Measurements from ENCODE around the gene STUB1.
A peak's percentile ranks its signal among the peaks of the same experiment; 100 is the strongest.

Gene STUB1

DNA sequence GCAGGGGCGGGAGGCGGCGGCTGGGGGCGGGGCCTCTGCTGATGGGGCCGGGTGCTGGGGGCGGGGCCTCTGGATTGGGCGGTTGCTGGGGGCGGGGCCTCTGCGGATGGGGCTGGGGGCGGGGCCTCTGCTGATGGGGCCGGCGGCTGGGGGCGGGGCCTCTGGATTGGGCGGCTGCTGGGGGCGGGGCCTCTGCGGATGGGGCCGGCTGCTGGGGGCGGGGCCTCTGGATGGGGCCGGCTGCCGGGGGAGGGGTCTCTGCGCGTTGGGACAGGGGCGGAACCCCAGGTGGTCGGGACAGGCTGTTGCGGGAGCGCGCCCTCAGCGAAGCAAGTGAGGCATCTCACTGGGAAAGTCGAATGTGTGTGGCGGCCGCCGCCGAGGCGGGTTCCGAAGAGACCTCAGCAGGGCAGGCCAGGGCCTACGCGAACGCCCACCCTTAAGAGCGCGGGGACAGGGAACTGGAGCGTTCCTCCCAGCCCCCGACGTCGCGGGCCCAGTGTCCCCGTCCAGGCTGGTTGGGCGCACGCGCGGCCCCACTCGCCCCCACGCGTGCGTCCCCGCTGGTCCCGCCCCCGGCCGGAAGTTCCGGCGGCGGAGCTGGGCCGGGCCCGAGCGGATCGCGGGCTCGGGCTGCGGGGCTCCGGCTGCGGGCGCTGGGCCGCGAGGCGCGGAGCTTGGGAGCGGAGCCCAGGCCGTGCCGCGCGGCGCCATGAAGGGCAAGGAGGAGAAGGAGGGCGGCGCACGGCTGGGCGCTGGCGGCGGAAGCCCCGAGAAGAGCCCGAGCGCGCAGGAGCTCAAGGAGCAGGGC is at the start of gene STUB1:
STUB1 (plus strand) TSS at position 597 of the 811 bp plus-strand sequence; CDS start at position 713, 116 bp downstream.
- peak; percentile 95 for DNase-seq

DNA sequence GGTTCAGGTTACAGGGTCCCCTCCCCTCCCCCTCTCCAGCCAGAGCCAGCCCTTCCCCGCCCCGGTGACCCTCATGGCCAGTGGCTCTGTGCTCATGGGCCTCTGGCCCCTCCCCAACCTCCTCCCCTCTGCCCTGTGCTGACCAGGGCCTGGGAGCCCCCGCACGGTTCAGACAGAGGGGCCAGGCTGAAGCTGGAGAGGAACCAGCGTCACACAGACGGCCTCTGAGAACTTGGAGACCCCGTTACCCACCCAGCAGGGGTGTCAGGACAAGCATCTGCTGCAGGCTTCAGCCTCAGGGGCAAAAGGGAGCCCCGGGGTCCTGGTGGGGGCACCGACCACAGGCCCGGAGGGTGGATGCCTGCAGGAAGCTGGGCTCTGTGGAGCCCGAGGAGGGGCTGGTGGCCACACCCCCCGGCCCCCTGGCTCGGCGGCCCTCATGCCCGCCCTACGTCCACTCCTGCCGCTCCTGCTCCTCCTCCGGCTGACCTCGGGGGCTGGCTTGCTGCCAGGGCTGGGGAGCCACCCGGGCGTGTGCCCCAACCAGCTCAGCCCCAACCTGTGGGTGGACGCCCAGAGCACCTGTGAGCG is 49.3 kb upstream of the STUB1 start, which contains the start of gene WFIKKN1:
WFIKKN1 (plus strand) TSS at position 171 of the 591 bp plus-strand sequence; CDS start at position 440, 269 bp downstream.
- DNase-seq, result no peak

GRCh38 chr16:631808-632358 is 48.3 kb upstream of the STUB1 start:
- no peak for DNase-seq

GRCh38 chr16:632486-633335 is 47.5 kb upstream of the STUB1 start:
- DNase-seq, result no peak

GRCh38 chr16:633336-634050 is 46.7 kb upstream of the STUB1 start:
- no peak for DNase-seq

GRCh38 chr16:634051-634670 is 46.0 kb upstream of the STUB1 start:
- DNase-seq, result no peak

DNA sequence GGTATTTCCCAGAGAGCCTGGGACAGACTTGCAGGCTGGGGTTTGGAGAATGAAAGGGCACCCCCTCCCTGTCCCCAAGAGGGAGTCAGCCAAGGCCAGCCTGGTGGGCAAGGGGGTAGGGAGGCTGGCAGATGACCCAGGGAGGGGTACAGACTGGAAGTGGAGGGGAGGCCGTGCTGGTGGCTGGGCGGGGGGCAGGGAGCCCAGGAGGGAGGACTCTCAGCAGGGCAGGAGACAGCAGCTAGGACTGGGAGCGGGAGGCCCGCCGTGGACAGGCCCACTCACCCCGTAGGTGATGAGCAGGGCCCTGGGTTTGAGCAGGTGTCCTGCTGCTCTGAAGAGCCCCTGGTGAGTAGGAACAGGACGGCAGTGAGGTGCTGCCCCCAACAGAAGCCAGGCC is 45.2 kb upstream of the STUB1 start:
- DNase-seq, result no peak

DNA sequence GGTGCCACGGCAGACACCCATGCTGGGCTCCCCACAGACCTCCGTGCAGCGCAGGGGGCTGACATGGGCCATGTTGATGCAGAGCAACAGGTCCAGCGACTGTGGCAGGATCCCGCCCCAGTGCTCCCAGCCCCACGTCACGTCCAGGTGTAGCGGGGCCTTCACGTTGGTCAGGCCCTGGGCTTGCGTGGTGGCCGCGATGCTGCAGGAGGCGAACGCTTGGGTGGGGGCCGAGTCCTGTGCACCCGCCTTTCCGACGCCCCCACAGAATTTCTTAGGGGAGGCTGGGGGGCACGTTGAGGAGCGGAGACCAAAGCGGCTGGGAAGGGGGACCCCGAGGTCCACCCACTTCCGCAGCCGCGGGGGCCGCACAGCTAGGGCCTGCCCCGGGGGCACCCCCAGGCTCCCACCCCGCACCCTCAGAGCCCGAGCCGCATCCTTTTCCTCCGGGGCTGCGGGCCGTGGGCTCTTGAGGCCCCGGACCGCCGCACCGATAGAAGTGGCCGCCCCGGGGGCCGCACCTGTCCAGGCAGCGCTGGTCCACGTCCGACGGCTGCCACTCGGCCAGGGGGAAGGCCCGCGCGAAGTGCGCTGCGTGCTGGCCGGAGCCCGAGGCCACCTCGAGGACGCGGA is 44.5 kb upstream of the STUB1 start:
- DNase-seq, result no peak

- peak; percentile 97 for DNase-seq
Observed at GRCh38 chr16:636206-637080, 43.8 kb upstream of the STUB1 start, which contains the start of gene METTL26. Gene METTL26, minus strand, starts transcription at chr16:636305. Its CDS starts 15 bp downstream, at chr16:636290.

- peak; percentile 93 for DNase-seq
Observed at GRCh38 chr16:637081-638018, 42.9 kb upstream of the STUB1 start.

DNA sequence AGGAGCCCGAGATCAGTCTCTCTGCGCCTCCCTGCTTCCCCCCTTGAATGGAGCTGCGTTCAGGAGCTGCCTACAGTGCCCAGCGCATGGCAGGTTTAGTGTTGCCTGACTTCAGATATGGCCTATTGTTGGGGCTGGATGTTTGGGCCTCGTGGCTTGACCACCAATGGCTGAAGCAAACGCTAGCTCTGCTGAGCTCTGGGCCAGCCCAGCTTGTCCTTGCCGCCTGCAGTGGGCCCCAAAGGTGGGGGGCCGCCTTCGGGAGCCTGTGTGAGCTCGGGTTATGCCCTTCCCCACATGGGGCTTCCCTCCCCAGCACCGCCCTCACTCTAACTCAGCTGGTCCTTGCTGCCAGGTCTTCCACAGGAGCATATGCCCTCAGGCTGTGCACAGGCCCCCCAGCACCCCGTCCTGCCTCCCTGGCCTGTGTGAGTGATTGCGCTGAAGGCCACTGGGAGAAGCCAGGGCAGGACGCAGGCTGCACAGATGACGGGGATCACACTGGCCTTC is 42.1 kb upstream of the STUB1 start:
- DNase-seq, result no peak

- DNase-seq, result no peak
Observed at GRCh38 chr16:638836-639235, 41.4 kb upstream of the STUB1 start.

DNA sequence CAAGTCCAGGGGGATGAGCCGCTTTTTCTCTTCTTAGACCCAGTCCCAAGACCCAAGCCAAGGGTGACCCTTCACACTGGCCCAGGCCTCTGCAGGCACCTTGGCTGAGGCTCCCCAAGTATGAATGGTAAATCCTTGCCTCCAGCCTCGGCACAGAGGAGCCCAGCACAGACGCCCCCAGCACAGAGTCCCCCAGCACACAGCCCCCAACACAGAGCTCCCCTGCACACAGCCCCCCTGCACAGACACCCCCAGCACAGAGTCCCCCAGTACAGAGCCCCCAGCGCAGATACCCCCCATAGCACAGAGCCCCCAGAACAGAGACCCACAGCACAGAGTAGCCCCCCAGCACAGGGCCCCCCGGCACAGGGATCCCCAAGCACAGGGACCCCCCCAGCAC is 39.6 kb upstream of the STUB1 start:
- no peak for DNase-seq

GRCh38 chr16:641326-642188 is 38.7 kb upstream of the STUB1 start, which contains the start of gene MCRIP2:
Gene MCRIP2, plus strand, starts transcription at chr16:641828. Its CDS starts 164 bp downstream, at chr16:641992.
- DNase-seq, result peak; percentile 88

DNA sequence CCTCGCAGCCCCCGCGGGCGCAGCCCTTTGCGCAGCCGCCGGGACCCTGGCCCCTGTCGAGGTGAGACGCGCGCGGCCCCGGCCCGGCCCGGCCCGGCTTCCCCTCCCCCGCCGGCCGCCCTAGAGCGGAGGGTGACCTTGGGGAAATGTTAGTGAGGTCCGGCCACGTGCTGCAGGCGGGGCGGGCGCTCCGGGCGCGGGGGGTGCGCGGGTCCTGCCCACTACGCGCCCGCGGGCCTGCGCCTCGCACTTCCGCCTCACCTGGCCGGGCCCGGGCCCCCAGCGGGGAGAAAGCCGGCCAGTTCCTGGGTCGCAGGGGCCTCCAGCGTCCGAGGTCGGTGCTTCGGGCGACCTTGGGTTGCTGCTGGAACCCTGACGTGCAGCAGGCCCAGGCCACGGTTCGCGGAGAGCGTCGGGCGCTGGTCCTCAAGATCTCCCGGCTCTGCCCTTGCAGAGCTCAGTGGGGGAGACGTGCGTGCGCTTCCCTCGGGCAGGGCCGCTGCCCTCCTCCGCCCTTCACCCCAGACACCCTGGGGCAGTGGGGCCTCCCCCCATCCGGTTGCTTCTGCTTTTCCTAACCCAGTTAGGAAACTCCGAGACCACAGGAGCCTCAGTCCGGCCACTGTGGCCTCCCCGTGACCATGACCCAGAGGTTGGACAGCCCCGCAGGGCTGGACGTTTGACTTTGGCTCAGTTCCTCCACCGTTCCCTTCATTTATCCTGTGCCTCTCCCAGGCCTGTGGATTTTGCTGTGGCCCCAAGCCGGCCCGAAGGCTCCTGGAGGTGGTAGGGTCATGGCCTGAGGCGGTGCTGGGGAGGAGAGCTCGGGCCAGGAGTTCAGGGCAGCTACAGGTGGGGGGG is 37.8 kb upstream of the STUB1 start:
- DNase-seq, result peak; percentile 75

DNA sequence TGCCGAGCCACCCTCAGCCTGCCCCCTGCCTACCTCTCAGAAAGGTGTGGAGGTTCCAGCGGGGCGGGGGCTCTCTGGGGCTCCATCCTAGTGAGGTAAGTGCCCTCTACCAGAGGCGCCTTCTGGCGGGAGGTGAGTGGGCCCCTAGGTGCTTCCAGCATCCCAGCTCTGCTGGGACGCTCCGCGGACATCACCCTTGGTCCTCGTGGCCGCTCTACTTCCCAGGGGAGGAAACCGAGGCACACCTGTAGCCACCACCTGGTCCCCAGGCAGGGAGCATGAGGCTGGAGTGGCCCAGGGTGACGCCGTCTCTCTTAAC is 37.2 kb upstream of the STUB1 start:
- DNase-seq, result no peak

DNA sequence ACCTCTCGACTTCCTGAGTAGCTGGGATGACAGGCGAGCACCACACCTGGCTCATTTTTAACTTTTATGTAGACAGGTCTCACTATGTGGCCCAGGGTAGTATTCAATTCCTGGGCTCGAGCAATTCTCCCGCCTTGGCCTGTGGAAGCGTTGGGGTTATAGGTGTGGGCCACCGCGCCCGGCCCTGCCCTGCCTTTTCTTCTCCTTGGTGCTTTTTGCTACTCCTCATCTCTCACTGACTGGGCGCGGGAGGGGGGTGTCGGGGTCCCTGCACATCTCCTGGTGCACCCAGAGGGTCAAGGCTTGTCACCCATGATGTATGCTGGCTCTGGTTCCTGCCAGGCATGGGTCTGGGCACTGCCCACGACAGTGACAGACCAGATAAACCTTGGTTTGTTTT is 35.7 kb upstream of the STUB1 start:
- DNase-seq, result no peak
